GM12892 (cell line): ENCODE measurements around the gene SIK3.

Experiments used
- POLR2A ChIP-seq: IDR thresholded peaks from 2 replicates; pipeline ENCODE4 v1.6.1; 2011; ENCODE audit warnings: low read depth, low read length, control low read depth
- POLR2AphosphoS5 ChIP-seq: IDR thresholded peaks from 2 replicates; pipeline ENCODE4 v1.6.1; 2011; ENCODE audit warnings: low read depth, low read length, control low read depth
- TAF1 ChIP-seq: IDR thresholded peaks from 2 replicates; pipeline ENCODE4 v1.6.1; 2011; ENCODE audit warnings: low read depth, mild to moderate bottlenecking, control low read depth, low read length, borderline replicate concordance

- TF ChIP-seq POLR2AphosphoS5 (no peak), TAF1 (no peak), POLR2A (no peak)
These were observed 253.5 kb downstream of the SIK3 start for GRCh38 chr11:116844722-116845121.
